ENCODE data around the gene EXOC3L4. TPM values are rescaled to one million over a fixed set of nuclear protein-coding genes. Genes with fewer than 3 reads are reported as not detected.

Gene EXOC3L4
- total RNA-seq, 1 donor from 2014 or later, result 0.46 TPM

- no peak for DNase-seq (ENCODE audit: low spot score)
- intact Hi-C loops (cut with DNase I), result no loop called here
Observed at GRCh38 chr14:103126873-103127304, 32.4 kb downstream of the EXOC3L4 start.

GRCh38 chr14:103127356-103127755 is 32.8 kb downstream of the EXOC3L4 start:
- intact Hi-C loops (cut with DNase I), result no loop called here
- no peak for DNase-seq (ENCODE audit: low spot score)

GRCh38 chr14:103127861-103128598 is 33.5 kb downstream of the EXOC3L4 start:
- intact Hi-C loops (cut with DNase I), result no loop called here
- DNase-seq (ENCODE audit: low spot score), result no peak

- no peak for DNase-seq (ENCODE audit: low spot score)
- intact Hi-C loops (cut with DNase I), result no loop called here
Observed at GRCh38 chr14:103128631-103129300, 34.2 kb downstream of the EXOC3L4 start.

- intact Hi-C loops (cut with DNase I), result no loop called here
- DNase-seq (ENCODE audit: low spot score), result no peak
Observed at GRCh38 chr14:103129301-103130016, 34.9 kb downstream of the EXOC3L4 start.

- intact Hi-C loops (cut with DNase I), result no loop called here
- DNase-seq (ENCODE audit: low spot score), result no peak
Observed at GRCh38 chr14:103130017-103130764, 35.7 kb downstream of the EXOC3L4 start.

- intact Hi-C loops (cut with DNase I), result no loop called here
- DNase-seq (ENCODE audit: low spot score), result no peak
Observed at GRCh38 chr14:103130965-103131364, 36.4 kb downstream of the EXOC3L4 start.

GRCh38 chr14:103131580-103131979 is 37.1 kb downstream of the EXOC3L4 start:
- intact Hi-C loops (cut with DNase I), result no loop called here
- no peak for DNase-seq (ENCODE audit: low spot score)

GRCh38 chr14:103132381-103133209 is 38.1 kb downstream of the EXOC3L4 start:
- no peak for DNase-seq (ENCODE audit: low spot score)
- intact Hi-C loops (cut with DNase I), result no loop called here

- DNase-seq (ENCODE audit: low spot score), result no peak
- intact Hi-C loops (cut with DNase I), result no loop called here
Observed at GRCh38 chr14:103133210-103134140, 39.0 kb downstream of the EXOC3L4 start.

- DNase-seq (ENCODE audit: low spot score), result no peak
- intact Hi-C loops (cut with DNase I), result no loop called here
Observed at GRCh38 chr14:103134405-103134804, 39.9 kb downstream of the EXOC3L4 start.

- no peak for DNase-seq (ENCODE audit: low spot score)
- intact Hi-C loops (cut with DNase I), result no loop called here
Observed at GRCh38 chr14:103134919-103135318, 40.4 kb downstream of the EXOC3L4 start.

- intact Hi-C loops (cut with DNase I), result no loop called here
Observed at GRCh38 chr14:103135333-103136260, 41.1 kb downstream of the EXOC3L4 start.

GRCh38 chr14:103136388-103137271 is 42.1 kb downstream of the EXOC3L4 start:
- DNase-seq (ENCODE audit: low spot score), result no peak

More at GRCh38 chr14:103135333-103136260, 41.1 kb downstream of the EXOC3L4 start:
- DNase-seq (ENCODE audit: low spot score), result no peak

GRCh38 chr14:103137689-103138300 is 43.3 kb downstream of the EXOC3L4 start:
- DNase-seq (ENCODE audit: low spot score), result no peak
- intact Hi-C loops (cut with DNase I), result no loop called here

More at GRCh38 chr14:103136388-103137271, 42.1 kb downstream of the EXOC3L4 start:
- intact Hi-C loops (cut with DNase I), result no loop called here

All from cardiac septum (tissue), 1 donor.